Measurements from ENCODE around the gene MGRN1.

MGRN1 gene

GRCh38 chr16:4687946-4688673, 63.5 kb downstream of the MGRN1 start:
- H3K9me3 Mint-ChIP-seq (ENCODE audit: low read depth): no peaks in the 10 kb centered on the region
- H3K4me3 Mint-ChIP-seq: no peak overlapping the region
- H3K36me3 Mint-ChIP-seq: no peaks in the 10 kb centered on the region
- H3K27me3 Mint-ChIP-seq: no peaks in the 10 kb centered on the region
- peaks cover 6% of the 10 kb centered on the region for H3K4me1 Mint-ChIP-seq (ENCODE audit: low read depth)
- H3K27ac Mint-ChIP-seq: no peak overlapping the region

DNA sequence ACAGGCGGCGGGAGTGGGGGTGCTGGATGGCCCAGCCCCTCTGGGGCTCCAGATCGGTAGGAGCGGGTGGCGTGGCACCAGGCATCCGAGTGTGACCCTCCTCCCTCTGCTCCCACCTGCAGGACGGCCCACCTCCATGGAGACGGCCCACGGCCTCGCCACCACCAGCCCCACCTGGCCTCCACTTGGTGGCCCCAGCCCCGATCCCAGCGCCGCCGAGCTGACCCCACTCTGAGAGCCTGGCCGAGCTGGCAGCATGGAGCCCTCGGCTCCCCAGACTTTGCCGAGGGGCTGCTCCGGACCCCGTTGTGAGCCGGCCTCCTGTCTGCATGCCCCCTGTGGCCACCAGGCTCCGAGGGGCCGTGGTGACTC, 64.0 kb downstream of the MGRN1 start:
- H3K27me3 Mint-ChIP-seq: no peaks in the 10 kb centered on the region
- no peak overlapping the region for H3K27ac Mint-ChIP-seq
- H3K4me1 Mint-ChIP-seq (ENCODE audit: low read depth): peaks cover 7% of the 10 kb centered on the region
- H3K36me3 Mint-ChIP-seq: no peaks in the 10 kb centered on the region
- no peaks in the 10 kb centered on the region for H3K9me3 Mint-ChIP-seq (ENCODE audit: low read depth)
- no peak overlapping the region for H3K4me3 Mint-ChIP-seq

GRCh38 chr16:4689091-4689671, 64.6 kb downstream of the MGRN1 start:
- no peaks in the 10 kb centered on the region for H3K9me3 Mint-ChIP-seq (ENCODE audit: low read depth)
- no peak overlapping the region for H3K27ac Mint-ChIP-seq

GRCh38 chr16:4689864-4690704, 65.5 kb downstream of the MGRN1 start:
- Mint-ChIP-seq H3K27me3 (no peaks in the 10 kb centered on the region), H3K36me3 (no peaks in the 10 kb centered on the region), H3K9me3 (ENCODE audit: low read depth) (no peaks in the 10 kb centered on the region), H3K4me3 (no peak overlapping the region), H3K27ac (no peak overlapping the region), H3K4me1 (ENCODE audit: low read depth) (peaks cover 9% of the 10 kb centered on the region)

More at GRCh38 chr16:4689091-4689671, 64.6 kb downstream of the MGRN1 start:
- no peak overlapping the region for H3K4me3 Mint-ChIP-seq
- no peaks in the 10 kb centered on the region for H3K27me3 Mint-ChIP-seq
- peaks cover 7% of the 10 kb centered on the region for H3K4me1 Mint-ChIP-seq (ENCODE audit: low read depth)
- no peaks in the 10 kb centered on the region for H3K36me3 Mint-ChIP-seq

- Mint-ChIP-seq H3K9me3 (ENCODE audit: low read depth) (no peaks in the 10 kb centered on the region), H3K36me3 (no peaks in the 10 kb centered on the region), H3K27me3 (no peaks in the 10 kb centered on the region), H3K4me3 (peak overlapping the region; percentile 64), H3K4me1 (ENCODE audit: low read depth) (peaks cover 14% of the 10 kb centered on the region), H3K27ac (peak overlapping the region; percentile 41)
Observed at GRCh38 chr16:4690946-4691665, 66.5 kb downstream of the MGRN1 start.

DNA sequence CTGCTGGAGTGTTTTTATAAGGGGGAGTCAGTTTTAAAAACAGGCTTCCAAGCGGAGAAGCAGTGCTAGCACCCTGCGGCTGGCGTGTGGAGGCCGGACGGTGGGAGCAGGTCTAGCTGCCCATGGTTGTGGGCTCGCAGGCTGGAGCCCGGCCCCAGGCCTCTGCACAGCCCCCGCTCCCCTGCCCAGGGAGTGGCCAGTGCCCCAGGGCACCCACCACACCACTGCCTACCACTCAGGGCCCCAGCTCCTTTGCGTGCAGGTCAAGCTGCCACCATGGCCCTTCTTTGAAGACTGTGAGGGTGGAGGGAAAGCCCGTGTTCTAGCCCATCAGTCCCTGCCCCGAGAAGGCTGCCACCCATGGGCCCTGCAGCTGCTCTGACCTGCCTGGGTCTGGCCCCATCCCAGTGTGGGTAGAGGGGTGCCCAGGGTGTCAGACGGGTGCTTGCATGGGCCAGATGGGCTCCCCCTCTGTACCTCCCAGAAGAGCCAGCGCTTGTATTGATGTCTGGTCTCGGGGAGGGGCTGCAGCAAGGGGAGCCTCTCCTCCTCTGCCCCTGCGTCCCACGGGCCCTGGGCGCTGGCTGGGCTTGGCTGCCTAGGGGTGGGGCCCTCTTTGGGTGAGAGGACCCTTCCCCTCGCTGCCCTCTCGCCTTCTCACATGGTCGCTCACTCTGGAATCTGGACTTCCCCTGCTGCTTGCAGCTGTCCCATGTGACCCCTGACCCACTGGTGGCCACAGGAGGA, 67.2 kb downstream of the MGRN1 start:
- Mint-ChIP-seq H3K4me3 (peak overlapping the region; percentile 84), H3K36me3 (no peaks in the 10 kb centered on the region), H3K9me3 (ENCODE audit: low read depth) (no peaks in the 10 kb centered on the region), H3K27me3 (no peaks in the 10 kb centered on the region), H3K27ac (peak overlapping the region; percentile 54), H3K4me1 (ENCODE audit: low read depth) (peaks cover 14% of the 10 kb centered on the region)

DNA sequence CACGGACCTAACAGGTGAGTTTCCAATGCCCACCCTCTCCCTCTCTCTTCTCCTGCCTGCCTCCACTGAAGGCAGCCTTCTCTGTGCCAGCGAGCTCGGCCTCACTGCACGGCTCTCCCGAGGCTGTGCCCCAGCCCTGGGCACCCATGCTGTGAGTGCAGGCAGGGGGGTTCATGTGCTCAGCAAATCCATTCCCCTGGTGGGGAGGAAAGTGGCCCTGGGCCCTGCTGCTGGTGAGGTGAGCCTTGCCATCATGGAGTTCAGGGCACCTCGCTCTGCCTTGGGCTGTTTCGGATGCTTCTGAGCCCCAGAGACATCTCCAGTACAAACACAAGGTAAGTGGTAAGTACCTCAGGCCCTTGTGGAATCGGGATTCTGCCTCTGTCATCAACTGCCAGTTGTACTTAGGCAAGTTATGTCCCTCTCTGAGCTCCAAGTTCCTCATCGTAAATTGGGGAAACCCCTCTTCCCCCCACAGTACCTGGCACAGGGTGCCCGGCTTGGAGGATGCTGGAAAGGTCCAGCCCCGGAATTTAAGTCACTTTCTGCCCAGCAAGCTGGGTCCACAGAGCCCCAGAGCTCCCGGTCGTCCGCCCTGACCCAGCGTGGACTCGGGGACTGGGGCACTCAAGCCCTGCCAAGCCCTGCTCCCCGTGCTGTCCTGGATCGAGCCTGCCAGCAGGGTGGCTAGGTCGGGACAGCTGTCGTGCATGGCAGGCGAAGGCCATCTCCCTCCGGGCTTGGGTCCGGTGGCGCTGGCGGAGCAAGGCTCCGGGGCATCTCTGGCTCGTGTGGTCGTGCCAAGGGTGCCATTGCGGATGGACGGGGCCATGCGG, 68.1 kb downstream of the MGRN1 start:
- Mint-ChIP-seq H3K9me3 (ENCODE audit: low read depth) (no peaks in the 10 kb centered on the region), H3K27me3 (no peaks in the 10 kb centered on the region)

GRCh38 chr16:4693296-4693955, 68.8 kb downstream of the MGRN1 start, which contains the start of gene NUDT16L1:
TSS of gene NUDT16L1 (plus strand) at chr16:4693562. CDS start at chr16:4693727, 165 bp downstream.
- peak within 1 kb of the TSS; percentile 84 for H3K4me3 Mint-ChIP-seq
- no peaks in the 10 kb centered on the region for H3K36me3 Mint-ChIP-seq
- H3K9me3 Mint-ChIP-seq (ENCODE audit: low read depth): no peaks in the 10 kb centered on the region
- H3K4me1 Mint-ChIP-seq (ENCODE audit: low read depth): peaks cover 14% of the 10 kb centered on the region
- H3K27ac Mint-ChIP-seq: peak within 1 kb of the TSS; percentile 83
- H3K27me3 Mint-ChIP-seq: no peaks in the 10 kb centered on the region

More for the DNA sequence above, 68.1 kb downstream of the MGRN1 start:
- peak overlapping the region; percentile 84 for H3K4me3 Mint-ChIP-seq
- no peaks in the 10 kb centered on the region for H3K36me3 Mint-ChIP-seq
- peaks cover 14% of the 10 kb centered on the region for H3K4me1 Mint-ChIP-seq (ENCODE audit: low read depth)
- H3K27ac Mint-ChIP-seq: peak overlapping the region; percentile 83

- Mint-ChIP-seq H3K27me3 (no peaks in the 10 kb centered on the region), H3K4me1 (ENCODE audit: low read depth) (peaks cover 14% of the 10 kb centered on the region), H3K36me3 (no peaks in the 10 kb centered on the region), H3K9me3 (ENCODE audit: low read depth) (no peaks in the 10 kb centered on the region), H3K4me3 (peak overlapping the region; percentile 77), H3K27ac (peak overlapping the region; percentile 41)
Observed at GRCh38 chr16:4693956-4694641, 69.5 kb downstream of the MGRN1 start.

DNA sequence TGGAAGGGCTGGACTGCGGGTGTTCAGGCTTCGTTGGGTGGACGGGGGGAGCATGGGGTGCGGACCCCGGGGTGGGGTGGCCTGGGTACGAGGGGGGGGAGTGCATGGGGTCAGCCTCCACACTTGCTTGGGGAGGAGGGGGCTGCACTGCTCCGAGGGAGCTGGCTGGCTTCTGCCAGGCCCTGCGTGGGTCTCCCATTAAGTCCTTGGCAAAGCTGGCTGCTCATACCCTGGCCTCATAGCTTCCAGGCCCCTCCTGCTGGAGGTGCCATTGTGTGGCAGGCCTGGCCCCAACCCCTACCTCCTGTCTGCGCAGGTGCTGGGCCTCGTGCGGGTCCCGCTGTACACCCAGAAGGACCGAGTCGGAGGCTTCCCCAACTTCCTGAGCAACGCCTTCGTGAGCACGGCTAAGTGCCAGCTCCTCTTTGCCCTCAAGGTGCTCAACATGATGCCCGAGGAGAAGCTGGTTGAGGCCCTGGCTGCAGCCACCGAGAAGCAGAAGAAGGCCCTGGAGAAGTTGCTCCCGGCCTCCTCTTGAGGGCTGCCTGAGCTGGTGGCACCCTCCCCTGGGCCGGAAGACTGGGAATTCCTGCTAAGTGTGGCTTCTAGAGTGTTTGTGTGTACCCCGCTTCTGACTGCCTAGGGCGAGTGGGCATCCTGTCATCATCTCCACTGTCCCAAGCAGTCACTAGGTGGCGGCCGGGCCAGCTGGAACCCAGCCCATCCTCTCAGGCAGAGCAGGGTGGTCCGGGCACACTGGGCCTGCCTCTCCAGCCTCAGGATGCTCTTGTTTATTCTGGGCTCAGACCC, 70.2 kb downstream of the MGRN1 start:
- peaks cover 18% of the 10 kb centered on the region for H3K4me1 Mint-ChIP-seq (ENCODE audit: low read depth)
- H3K27me3 Mint-ChIP-seq: no peaks in the 10 kb centered on the region
- no peaks in the 10 kb centered on the region for H3K36me3 Mint-ChIP-seq
- H3K9me3 Mint-ChIP-seq (ENCODE audit: low read depth): no peaks in the 10 kb centered on the region
- H3K27ac Mint-ChIP-seq: peak overlapping the region; percentile 54
- peak overlapping the region; percentile 77 for H3K4me3 Mint-ChIP-seq

DNA sequence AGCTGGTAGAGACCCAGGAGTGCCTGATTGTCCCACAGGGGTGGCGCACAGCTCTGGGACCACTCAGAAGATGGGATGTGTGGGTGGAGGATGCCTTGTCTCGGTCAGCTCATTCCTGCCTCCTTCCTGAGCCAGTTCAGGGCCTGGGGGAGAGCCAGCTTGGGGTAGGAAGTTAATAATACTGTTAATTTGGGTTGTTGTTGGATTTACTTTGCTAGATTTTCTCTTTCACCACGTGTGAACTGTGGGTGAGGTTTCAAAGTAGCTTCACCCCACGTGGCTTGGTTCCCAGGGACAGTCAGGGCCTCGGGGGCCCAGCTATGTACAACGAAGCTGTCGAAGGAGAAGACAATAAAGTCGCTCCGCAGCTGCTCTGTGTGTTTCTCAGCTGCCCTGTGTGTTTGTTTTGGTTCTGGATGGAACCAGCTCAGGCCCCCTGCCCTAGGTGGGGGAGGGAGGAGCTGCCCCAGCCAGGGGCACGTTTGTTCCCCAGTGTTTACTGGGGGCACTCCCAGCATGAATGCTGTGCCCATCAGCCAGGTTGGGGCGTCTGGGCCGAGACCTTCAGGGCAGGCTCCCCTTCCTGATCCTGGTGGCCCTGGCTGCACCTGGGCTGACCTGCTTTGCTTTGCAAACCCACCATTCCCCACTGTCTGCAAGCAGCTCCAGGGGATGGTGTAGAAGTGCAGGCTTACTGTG, 71.0 kb downstream of the MGRN1 start:
- Mint-ChIP-seq H3K4me3 (peak overlapping the region; percentile 71), H3K27ac (peak overlapping the region; percentile 50), H3K9me3 (ENCODE audit: low read depth) (no peaks in the 10 kb centered on the region), H3K27me3 (no peaks in the 10 kb centered on the region), H3K36me3 (no peaks in the 10 kb centered on the region), H3K4me1 (ENCODE audit: low read depth) (peaks cover 24% of the 10 kb centered on the region)
